Kidney (tissue), 14 donors: ENCODE data around the gene C4BPA. TPM values are rescaled to one million over a fixed set of nuclear protein-coding genes. Genes with fewer than 3 reads are reported as not detected.

Source experiments
- DNase-seq, 5 donors: peaks; one replicate each; pipeline ENCODE4 v3.0.0-alpha.2; 2013 to 2020
- FAIRE-seq: peaks from 2 replicates; lab custom pipeline; 2012; peaks lifted over from hg19 to GRCh38; lab: Jason Lieb, UNC
- H3K27ac ChIP-seq, 2 donors: one replicate each; pipeline ENCODE4 v1.7.0; 2013; ENCODE audit warnings: low read depth in 2 of 2, low read length in 2 of 2, inconsistent platforms in 1 of 2
- H3K27me3 ChIP-seq: one replicate; pipeline ENCODE4 v1.7.1; 2013; ENCODE audit warnings: low read length, inconsistent platforms; ENCODE audit not compliant: control insufficient read depth, insufficient read depth
- H3K36me3 ChIP-seq, 3 donors: one replicate each; pipeline versions ENCODE4 v1.7.0 to v1.7.1; 2013; ENCODE audit warnings: low read length in 3 of 3, control low read depth in 1 of 3, inconsistent platforms in 1 of 3; ENCODE audit not compliant: insufficient read depth in 3 of 3, control insufficient read depth in 2 of 3
- H3K4me1 ChIP-seq, 3 donors: one replicate each; pipeline versions ENCODE4 v1.7.0 to v1.7.1; 2013; ENCODE audit warnings: low read length in 3 of 3, inconsistent platforms in 1 of 3, low read depth in 1 of 3; ENCODE audit not compliant: control insufficient read depth in 2 of 3, insufficient read depth in 2 of 3
- H3K4me3 ChIP-seq, 3 donors: one replicate each; pipeline versions ENCODE4 v1.7.0 to v1.8.1; 2013; ENCODE audit warnings: low read length in 3 of 3, control low read depth in 1 of 3, inconsistent platforms in 1 of 3
- H3K9ac ChIP-seq, 3 donors: one replicate each; pipeline versions ENCODE4 v1.7.0 to v1.7.1; 2013; ENCODE audit warnings: low read length in 3 of 3, control low read depth in 1 of 3, inconsistent platforms in 1 of 3
- H3K9me3 ChIP-seq, 3 donors: one replicate each; pipeline versions ENCODE4 v1.7.0 to v1.7.1; 2013; ENCODE audit warnings: low read length in 3 of 3, control low read depth in 1 of 3, inconsistent platforms in 1 of 3; ENCODE audit not compliant: control insufficient read depth in 2 of 3, insufficient read depth in 1 of 3
- intact Hi-C: fragments of 100-400 bp; cut with DNase I; formaldehyde crosslinking; loops from one replicate; pipeline ENCODE4 v1.11.1; 2022
- polyA plus RNA-seq: library from polyadenylated mRNA; stranded (reverse); fragments of 350-450 nt; fragmentation: Illumina TruSeq; extraction: RNeasy Lipid Tissue Mini Kit (QIAGEN cat#74804); gene quantifications from one replicate; pipeline ENCODE4 v1.2.3, GENCODE V29; 2014; ENCODE audit warnings: low read depth, low replicate concordance; ENCODE audit not compliant: insufficient read depth
- total RNA-seq: library from RNA; stranded (reverse); fragmentation: NEBNext Ultra II Directional; extraction: Animal tissue kit (Norgen Biotek cat#: 25700); gene quantifications from one replicate; pipeline ENCODE4 v1.2.1, GENCODE V29; 2021
- TF ChIP-seq, protein P1 (sequence below): IDR thresholded peaks from 3 replicates; pipeline ENCODE4 v1.5.1; 2012; ENCODE audit warnings: mild to moderate bottlenecking, moderate library complexity, borderline replicate concordance; ENCODE audit not compliant: insufficient read depth; ENCODE audit errors: extremely low read depth
- donor health status: control.
- donor health status: control.
- donor health status: control.
- donor health status: control.
- donor health status: control.
- donor health status: DM: yes; HTN: yes; CAD: no.
- donor health status: Normal renal cell carcinoma (clear cell type).

Gene C4BPA
- total and polyA plus RNA-seq, 2 donors from 2014 or later, result 45.7 TPM; not detected in 1

DNA sequence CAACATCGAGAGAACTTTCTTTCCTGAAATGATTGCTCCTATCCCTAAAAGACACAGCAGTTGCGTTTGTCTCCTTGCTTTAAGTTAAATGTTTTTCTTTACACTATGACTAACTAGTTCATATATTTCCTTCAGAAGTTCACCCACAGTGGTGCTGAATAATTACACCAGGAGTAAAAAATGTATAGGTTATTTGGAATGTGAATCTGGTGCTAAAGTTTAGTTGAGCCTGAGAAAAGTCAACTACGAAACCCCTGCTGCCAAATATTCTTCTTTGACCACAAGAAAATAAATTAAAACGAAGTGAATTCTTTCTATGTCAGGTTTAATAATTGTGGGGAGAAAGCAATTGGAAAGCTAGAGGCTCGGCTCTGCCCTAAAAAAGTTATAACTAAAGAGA, 52.8 kb downstream of the C4BPA start:
- no peak overlapping the region for H3K9ac ChIP-seq
- DNase-seq (no peak), FAIRE-seq (no peak)
- intact Hi-C loops, result no loop called here
- H3K27ac ChIP-seq, result no peak overlapping the region
- TF ChIP-seq, protein P1, sequence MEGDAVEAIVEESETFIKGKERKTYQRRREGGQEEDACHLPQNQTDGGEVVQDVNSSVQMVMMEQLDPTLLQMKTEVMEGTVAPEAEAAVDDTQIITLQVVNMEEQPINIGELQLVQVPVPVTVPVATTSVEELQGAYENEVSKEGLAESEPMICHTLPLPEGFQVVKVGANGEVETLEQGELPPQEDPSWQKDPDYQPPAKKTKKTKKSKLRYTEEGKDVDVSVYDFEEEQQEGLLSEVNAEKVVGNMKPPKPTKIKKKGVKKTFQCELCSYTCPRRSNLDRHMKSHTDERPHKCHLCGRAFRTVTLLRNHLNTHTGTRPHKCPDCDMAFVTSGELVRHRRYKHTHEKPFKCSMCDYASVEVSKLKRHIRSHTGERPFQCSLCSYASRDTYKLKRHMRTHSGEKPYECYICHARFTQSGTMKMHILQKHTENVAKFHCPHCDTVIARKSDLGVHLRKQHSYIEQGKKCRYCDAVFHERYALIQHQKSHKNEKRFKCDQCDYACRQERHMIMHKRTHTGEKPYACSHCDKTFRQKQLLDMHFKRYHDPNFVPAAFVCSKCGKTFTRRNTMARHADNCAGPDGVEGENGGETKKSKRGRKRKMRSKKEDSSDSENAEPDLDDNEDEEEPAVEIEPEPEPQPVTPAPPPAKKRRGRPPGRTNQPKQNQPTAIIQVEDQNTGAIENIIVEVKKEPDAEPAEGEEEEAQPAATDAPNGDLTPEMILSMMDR, result no peak
- no peaks in the 10 kb centered on the region for H3K36me3 ChIP-seq
- H3K4me1 ChIP-seq, result no peaks in the 10 kb centered on the region
- peaks cover 0 to 7% (median 0%) of the 10 kb centered on the region in 3 donors for H3K9me3 ChIP-seq
- H3K4me3 ChIP-seq, result no peak overlapping the region
- H3K27me3 ChIP-seq, result no peaks in the 10 kb centered on the region

- Histone ChIP-seq H3K36me3 (no peaks in the 10 kb centered on the region), H3K27ac (no peak overlapping the region)
Observed at GRCh38 chr1:207164086-207164485, 60.1 kb downstream of the C4BPA start.

GRCh38 chr1:207172321-207172720, 68.3 kb downstream of the C4BPA start:
- intact Hi-C loops, result no loop called here
- H3K27me3 ChIP-seq, result no peaks in the 10 kb centered on the region
- TF ChIP-seq, protein P1, result no peak
- DNase-seq (no peak), FAIRE-seq (no peak)
- no peak overlapping the region for H3K9ac ChIP-seq
- H3K9me3 ChIP-seq, result no peaks in the 10 kb centered on the region
- H3K36me3 ChIP-seq, result no peaks in the 10 kb centered on the region
- no peak overlapping the region for H3K27ac ChIP-seq
- no peak overlapping the region for H3K4me3 ChIP-seq
- no peaks in the 10 kb centered on the region for H3K4me1 ChIP-seq

More at GRCh38 chr1:207164086-207164485, 60.1 kb downstream of the C4BPA start:
- DNase-seq (no peak), FAIRE-seq (no peak)
- no peaks in the 10 kb centered on the region for H3K4me1 ChIP-seq
- no peak overlapping the region for H3K9ac ChIP-seq
- H3K9me3 ChIP-seq, result no peaks in the 10 kb centered on the region
- H3K4me3 ChIP-seq, result no peak overlapping the region
- no peaks in the 10 kb centered on the region for H3K27me3 ChIP-seq
- intact Hi-C loops, result no loop called here
- TF ChIP-seq, protein P1, result no peak

DNA sequence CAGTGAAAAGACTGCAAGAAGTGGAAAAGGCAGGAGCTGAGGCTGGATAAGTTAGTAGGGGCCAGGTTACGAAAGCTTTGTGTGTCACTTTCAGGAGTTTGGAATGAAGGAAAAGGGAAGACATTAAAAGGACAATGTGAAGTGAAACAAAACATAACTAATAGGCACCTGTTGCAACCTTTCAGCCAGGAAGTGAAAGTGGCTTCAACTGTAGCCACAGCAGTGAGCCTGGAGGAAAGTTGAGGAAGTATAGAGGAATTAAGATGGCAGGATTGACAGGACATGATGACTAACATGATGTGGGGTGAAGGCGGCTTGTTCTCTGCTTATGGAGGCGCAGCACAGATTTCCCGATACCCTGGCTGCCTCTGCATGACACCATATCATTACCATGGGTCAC, 68.9 kb downstream of the C4BPA start:
- FAIRE-seq (no peak), DNase-seq (no peak)
- no peaks in the 10 kb centered on the region for H3K27me3 ChIP-seq
- no peaks in the 10 kb centered on the region for H3K9me3 ChIP-seq
- no peaks in the 10 kb centered on the region for H3K36me3 ChIP-seq
- H3K27ac ChIP-seq, result no peak overlapping the region
- TF ChIP-seq, protein P1, result no peak
- H3K9ac ChIP-seq, result no peak overlapping the region
- H3K4me3 ChIP-seq, result no peak overlapping the region
- intact Hi-C loops, result no loop called here
- H3K4me1 ChIP-seq, result no peaks in the 10 kb centered on the region
